ENCODE data around the gene NPAS3.

- TF ChIP-seq, protein P1, sequence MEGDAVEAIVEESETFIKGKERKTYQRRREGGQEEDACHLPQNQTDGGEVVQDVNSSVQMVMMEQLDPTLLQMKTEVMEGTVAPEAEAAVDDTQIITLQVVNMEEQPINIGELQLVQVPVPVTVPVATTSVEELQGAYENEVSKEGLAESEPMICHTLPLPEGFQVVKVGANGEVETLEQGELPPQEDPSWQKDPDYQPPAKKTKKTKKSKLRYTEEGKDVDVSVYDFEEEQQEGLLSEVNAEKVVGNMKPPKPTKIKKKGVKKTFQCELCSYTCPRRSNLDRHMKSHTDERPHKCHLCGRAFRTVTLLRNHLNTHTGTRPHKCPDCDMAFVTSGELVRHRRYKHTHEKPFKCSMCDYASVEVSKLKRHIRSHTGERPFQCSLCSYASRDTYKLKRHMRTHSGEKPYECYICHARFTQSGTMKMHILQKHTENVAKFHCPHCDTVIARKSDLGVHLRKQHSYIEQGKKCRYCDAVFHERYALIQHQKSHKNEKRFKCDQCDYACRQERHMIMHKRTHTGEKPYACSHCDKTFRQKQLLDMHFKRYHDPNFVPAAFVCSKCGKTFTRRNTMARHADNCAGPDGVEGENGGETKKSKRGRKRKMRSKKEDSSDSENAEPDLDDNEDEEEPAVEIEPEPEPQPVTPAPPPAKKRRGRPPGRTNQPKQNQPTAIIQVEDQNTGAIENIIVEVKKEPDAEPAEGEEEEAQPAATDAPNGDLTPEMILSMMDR (IDR thresholded peaks at IDR 0.05) = no peak
- no peak for TF ChIP-seq POLR2A (IDR thresholded peaks at IDR 0.05)
Observed at GRCh38 chr14:33019346-33019745, 80.7 kb downstream of the NPAS3 start.
